22Rv1 (cell line): Measurements from ENCODE around the gene LCP2.
"Not testable (repeated sequence)": the region's sequence is repeated elsewhere in the genome, so short reads cannot be mapped to it uniquely, and the experiment has no call there.

Experiments used
- ZFX ChIP-seq: fragments of 450-650 bp; IDR thresholded peaks from 2 replicates; pipeline ENCODE4 v1.6.1; 2017; ENCODE audit warnings: antibody characterized with exemption, borderline replicate concordance
- TF ChIP-seq, protein P1 (sequence below): fragments of 450-650 bp; IDR thresholded peaks from 2 replicates; pipeline ENCODE4 v1.5.1; 2017; ENCODE audit warnings: mild to moderate bottlenecking

DNA sequence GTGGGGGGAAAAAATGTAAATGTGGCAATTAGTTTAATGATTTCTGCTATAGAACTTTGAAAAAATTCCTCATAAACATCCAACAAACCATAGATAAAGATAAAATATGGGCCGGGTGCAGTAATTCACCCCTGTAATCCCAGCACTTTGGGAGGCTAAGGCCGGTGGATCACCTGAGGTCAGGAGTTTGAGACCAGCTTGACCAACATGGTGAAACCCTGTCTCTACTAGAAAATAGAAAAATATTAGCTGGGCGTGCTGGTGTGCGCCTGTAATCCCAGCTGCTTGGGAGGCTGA, 48.7 kb downstream of the LCP2 start:
- TF ChIP-seq, protein P1, sequence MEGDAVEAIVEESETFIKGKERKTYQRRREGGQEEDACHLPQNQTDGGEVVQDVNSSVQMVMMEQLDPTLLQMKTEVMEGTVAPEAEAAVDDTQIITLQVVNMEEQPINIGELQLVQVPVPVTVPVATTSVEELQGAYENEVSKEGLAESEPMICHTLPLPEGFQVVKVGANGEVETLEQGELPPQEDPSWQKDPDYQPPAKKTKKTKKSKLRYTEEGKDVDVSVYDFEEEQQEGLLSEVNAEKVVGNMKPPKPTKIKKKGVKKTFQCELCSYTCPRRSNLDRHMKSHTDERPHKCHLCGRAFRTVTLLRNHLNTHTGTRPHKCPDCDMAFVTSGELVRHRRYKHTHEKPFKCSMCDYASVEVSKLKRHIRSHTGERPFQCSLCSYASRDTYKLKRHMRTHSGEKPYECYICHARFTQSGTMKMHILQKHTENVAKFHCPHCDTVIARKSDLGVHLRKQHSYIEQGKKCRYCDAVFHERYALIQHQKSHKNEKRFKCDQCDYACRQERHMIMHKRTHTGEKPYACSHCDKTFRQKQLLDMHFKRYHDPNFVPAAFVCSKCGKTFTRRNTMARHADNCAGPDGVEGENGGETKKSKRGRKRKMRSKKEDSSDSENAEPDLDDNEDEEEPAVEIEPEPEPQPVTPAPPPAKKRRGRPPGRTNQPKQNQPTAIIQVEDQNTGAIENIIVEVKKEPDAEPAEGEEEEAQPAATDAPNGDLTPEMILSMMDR, result not testable (repeated sequence)
- not testable (repeated sequence) for TF ChIP-seq ZFX
